ENCODE results near the gene WNK1.

WNK1 gene

DNA sequence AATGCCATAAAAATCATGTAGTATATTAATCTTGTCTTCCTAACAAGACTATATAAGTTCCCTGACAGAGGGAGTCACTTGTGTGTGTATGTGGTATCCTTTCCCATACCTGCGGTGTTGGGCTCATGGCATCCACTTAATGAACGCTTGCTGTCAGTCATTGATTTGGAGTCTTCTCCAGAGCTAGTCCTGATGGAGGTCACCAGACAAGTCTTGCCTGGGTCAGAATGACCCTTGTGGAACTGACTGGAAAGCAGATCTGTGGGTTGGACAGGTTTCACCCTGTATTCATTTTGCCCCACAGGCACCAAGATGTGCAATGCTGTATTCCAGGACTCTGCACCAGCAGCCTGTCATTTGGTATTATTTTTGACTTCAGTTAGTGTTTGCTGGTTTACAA is 27.3 kb upstream of the WNK1 start:
- Histone ChIP-seq H3K36me3 (ENCODE audit: control insufficient read depth in 2 of 2, insufficient read depth in 2 of 2, low read length in 2 of 2) (no peaks in the 10 kb centered on the region), H3K27ac (ENCODE audit: low read length) (no peak overlapping the region), H3K9ac (ENCODE audit: low read length in 2 of 2) (no peak overlapping the region), H3K4me1 (ENCODE audit: control insufficient read depth, insufficient read depth, low read length) (no peaks in the 10 kb centered on the region), H3K4me3 (ENCODE audit: low read length in 2 of 2) (no peak overlapping the region), H3K9me3 (ENCODE audit: control insufficient read depth in 2 of 2, low read length in 2 of 2) (no peaks in the 10 kb centered on the region), H3K27me3 (ENCODE audit: control insufficient read depth in 1 of 2, insufficient read depth in 2 of 2, low read length in 2 of 2) (no peaks in the 10 kb centered on the region)

DNA sequence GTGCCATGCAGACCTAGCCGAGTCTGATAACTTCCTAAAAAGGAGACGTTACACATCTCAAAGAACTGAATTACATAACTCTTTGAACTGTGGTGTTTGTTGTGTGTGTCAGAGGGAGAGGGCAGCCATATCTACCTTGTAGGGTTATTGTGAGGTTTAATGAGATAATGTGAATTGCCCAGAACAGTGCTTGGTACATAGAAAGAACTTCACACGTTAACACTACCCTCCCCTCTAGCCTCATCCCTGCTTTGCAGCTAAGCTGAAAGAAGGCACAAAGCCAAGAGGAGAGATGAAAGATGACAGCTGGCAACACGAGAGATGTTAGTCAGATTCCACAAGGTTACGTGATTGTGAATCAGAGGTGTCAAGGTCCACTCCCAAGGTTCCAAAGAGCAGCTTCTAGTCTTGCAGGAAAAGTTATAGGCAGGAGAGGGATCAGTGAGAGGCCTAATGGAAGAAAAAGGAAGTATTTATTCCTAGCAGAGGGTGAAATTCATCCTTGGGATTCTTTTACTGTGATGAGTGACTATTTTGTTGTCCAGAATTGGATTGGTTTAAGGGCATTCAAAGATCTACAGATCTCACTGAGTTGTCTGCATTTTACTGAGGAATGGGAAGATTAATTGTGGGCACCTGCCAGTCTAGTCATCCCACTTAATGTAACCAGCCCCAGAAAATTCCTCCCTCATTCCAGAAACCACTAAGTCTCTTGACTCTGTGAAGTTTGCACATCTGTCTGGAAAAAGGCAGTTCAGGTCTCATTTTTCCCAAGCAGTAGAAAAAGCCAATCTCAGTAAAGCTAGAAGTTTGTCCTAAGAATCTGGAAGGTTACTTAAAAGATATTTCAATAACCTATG is 25.9 kb upstream of the WNK1 start:
- Histone ChIP-seq H3K27ac (ENCODE audit: low read length) (no peak overlapping the region), H3K4me3 (ENCODE audit: low read length in 2 of 2) (no peak overlapping the region), H3K27me3 (ENCODE audit: control insufficient read depth in 1 of 2, insufficient read depth in 2 of 2, low read length in 2 of 2) (no peaks in the 10 kb centered on the region), H3K9me3 (ENCODE audit: control insufficient read depth in 2 of 2, low read length in 2 of 2) (no peaks in the 10 kb centered on the region), H3K36me3 (ENCODE audit: control insufficient read depth in 2 of 2, insufficient read depth in 2 of 2, low read length in 2 of 2) (no peaks in the 10 kb centered on the region), H3K9ac (ENCODE audit: low read length in 2 of 2) (no peak overlapping the region), H3K4me1 (ENCODE audit: control insufficient read depth, insufficient read depth, low read length) (no peaks in the 10 kb centered on the region)

DNA sequence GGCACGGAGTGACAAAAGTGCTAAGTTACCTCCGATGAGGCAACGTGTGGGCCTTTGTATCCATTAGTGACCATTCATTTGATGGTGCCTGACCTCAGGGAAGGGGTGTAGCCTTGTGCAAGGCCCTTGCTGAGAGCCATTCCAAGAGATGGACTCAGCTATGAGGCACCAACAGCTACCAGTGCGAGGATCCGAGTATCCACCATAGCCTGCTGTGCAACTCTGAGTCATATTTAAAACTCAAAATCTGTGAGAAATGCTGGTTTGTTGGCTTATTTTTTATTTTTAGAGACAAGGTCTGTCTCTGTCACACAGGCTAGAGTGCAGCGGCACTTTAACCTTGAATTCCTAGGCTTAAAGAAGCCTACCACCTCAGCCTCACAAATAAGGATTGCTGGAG is 25.1 kb upstream of the WNK1 start:
- H3K36me3 ChIP-seq (ENCODE audit: control insufficient read depth in 2 of 2, insufficient read depth in 2 of 2, low read length in 2 of 2) = no peaks in the 10 kb centered on the region

DNA sequence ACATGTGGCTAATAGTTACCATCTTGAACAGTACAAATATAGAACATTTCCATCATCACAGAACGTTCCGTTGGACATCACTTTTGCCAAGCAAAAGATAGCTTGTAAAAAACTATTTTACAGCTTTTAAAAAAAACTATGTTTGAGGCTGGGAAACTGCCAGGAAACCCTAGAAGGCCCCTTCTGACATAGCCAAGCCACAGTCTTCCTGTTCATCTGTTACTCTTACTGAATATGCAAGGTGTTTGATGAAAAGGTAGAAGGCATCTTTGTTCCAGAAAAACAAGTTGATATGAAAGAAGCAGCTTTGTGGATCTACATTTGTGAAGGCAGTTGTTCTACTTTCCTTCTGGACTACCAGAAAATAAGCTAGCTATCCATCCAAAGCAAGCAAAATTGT is 23.6 kb upstream of the WNK1 start:
- H3K4me3 ChIP-seq (ENCODE audit: low read length in 2 of 2) = no peak overlapping the region
- no peaks in the 10 kb centered on the region for H3K27me3 ChIP-seq (ENCODE audit: control insufficient read depth in 1 of 2, insufficient read depth in 2 of 2, low read length in 2 of 2)
- no peak overlapping the region for H3K27ac ChIP-seq (ENCODE audit: low read length)
- H3K9ac ChIP-seq (ENCODE audit: low read length in 2 of 2) = no peak overlapping the region
- no peaks in the 10 kb centered on the region for H3K9me3 ChIP-seq (ENCODE audit: control insufficient read depth in 2 of 2, low read length in 2 of 2)
- H3K4me1 ChIP-seq (ENCODE audit: control insufficient read depth, insufficient read depth, low read length) = no peaks in the 10 kb centered on the region
- no peaks in the 10 kb centered on the region for H3K36me3 ChIP-seq (ENCODE audit: control insufficient read depth in 2 of 2, insufficient read depth in 2 of 2, low read length in 2 of 2)

More for the DNA sequence above, 25.1 kb upstream of the WNK1 start:
- H3K4me3 ChIP-seq (ENCODE audit: low read length in 2 of 2) = no peak overlapping the region
- H3K27me3 ChIP-seq (ENCODE audit: control insufficient read depth in 1 of 2, insufficient read depth in 2 of 2, low read length in 2 of 2) = no peaks in the 10 kb centered on the region
- H3K4me1 ChIP-seq (ENCODE audit: control insufficient read depth, insufficient read depth, low read length) = no peaks in the 10 kb centered on the region
- no peak overlapping the region for H3K9ac ChIP-seq (ENCODE audit: low read length in 2 of 2)
- H3K27ac ChIP-seq (ENCODE audit: low read length) = no peak overlapping the region
- H3K9me3 ChIP-seq (ENCODE audit: control insufficient read depth in 2 of 2, low read length in 2 of 2) = no peaks in the 10 kb centered on the region

DNA sequence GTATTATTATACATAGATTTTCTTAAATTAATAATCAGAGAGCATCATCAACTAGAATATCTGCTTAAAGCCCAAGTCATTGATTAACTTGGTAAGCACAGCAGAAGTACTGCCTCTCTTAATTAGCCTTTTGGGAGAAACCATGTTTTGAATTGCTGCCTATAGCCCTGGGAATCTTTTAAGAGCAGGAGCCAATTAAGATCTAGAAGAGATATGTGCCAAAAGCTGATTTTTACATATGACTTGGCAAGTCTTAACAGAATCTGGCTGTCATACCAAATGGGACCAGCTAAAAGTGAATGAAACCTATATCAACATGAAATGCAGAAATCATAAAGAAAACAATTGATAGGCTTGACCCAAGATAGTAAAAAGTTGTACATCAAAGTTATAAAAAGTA is 23.2 kb upstream of the WNK1 start:
- no peaks in the 10 kb centered on the region for H3K9me3 ChIP-seq (ENCODE audit: control insufficient read depth in 2 of 2, low read length in 2 of 2)
- no peaks in the 10 kb centered on the region for H3K27me3 ChIP-seq (ENCODE audit: control insufficient read depth in 1 of 2, insufficient read depth in 2 of 2, low read length in 2 of 2)
- no peak overlapping the region for H3K4me3 ChIP-seq (ENCODE audit: low read length in 2 of 2)
- no peak overlapping the region for H3K9ac ChIP-seq (ENCODE audit: low read length in 2 of 2)
- no peaks in the 10 kb centered on the region for H3K36me3 ChIP-seq (ENCODE audit: control insufficient read depth in 2 of 2, insufficient read depth in 2 of 2, low read length in 2 of 2)
- no peaks in the 10 kb centered on the region for H3K4me1 ChIP-seq (ENCODE audit: control insufficient read depth, insufficient read depth, low read length)
- no peak overlapping the region for H3K27ac ChIP-seq (ENCODE audit: low read length)

DNA sequence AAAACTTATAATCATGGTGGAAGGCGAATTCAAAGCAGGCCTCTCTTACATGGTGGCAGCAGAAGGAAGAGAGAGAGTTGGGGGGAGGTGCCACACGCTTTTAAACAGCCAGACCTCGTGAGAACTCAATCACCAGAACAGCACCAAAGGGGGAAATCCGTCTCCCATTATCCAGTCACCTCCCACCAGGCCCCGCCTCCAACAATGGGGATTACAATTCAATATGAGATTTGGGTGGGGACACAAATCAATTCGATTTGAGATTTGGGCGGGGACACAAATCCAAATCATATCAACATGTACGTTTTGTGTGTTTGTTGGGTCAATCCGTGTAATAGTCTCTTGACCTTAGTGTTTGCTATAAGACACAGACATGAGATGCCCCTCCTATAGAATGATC is 21.8 kb upstream of the WNK1 start:
- Histone ChIP-seq H3K9ac (ENCODE audit: low read length in 2 of 2) (no peak overlapping the region), H3K4me3 (ENCODE audit: low read length in 2 of 2) (no peak overlapping the region), H3K27ac (ENCODE audit: low read length) (no peak overlapping the region), H3K4me1 (ENCODE audit: control insufficient read depth, insufficient read depth, low read length) (no peaks in the 10 kb centered on the region), H3K36me3 (ENCODE audit: control insufficient read depth in 2 of 2, insufficient read depth in 2 of 2, low read length in 2 of 2) (no peaks in the 10 kb centered on the region), H3K27me3 (ENCODE audit: control insufficient read depth in 1 of 2, insufficient read depth in 2 of 2, low read length in 2 of 2) (no peaks in the 10 kb centered on the region), H3K9me3 (ENCODE audit: control insufficient read depth in 2 of 2, low read length in 2 of 2) (no peaks in the 10 kb centered on the region)

DNA sequence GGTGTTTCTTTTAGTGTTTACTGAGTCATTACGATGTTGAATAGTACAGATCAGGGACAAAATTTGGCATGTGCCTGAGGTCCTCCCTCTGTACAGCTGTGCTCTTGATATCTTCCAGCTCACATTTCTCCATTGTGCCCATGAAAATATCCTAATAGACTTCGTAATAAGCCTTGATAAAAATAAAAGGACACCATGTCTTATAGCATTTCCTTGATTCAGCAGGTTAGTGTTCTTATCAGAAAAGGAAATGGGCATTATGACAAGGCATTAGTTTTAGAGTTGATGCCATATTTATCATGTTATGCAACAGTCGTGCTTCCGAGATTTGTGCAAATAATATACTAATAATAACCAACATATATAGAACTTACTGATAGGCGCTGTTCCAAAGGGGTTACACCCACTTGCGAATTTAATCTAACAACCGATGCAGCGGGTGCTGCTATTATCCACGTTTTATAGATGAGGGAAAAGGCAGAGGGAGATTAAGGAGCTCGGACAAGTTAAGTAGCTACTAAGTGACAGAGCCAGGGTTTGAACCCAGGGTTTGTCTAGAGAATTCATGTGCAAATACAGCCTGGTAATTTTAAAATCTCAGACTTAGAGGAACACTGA is 15.1 kb upstream of the WNK1 start:
- H3K4me1 ChIP-seq (ENCODE audit: control insufficient read depth, insufficient read depth, low read length) = no peaks in the 10 kb centered on the region
- H3K4me3 ChIP-seq (ENCODE audit: low read length in 2 of 2) = no peak overlapping the region
- H3K9me3 ChIP-seq (ENCODE audit: control insufficient read depth in 2 of 2, low read length in 2 of 2) = no peaks in the 10 kb centered on the region
- no peak overlapping the region for H3K27ac ChIP-seq (ENCODE audit: low read length)
- H3K9ac ChIP-seq (ENCODE audit: low read length in 2 of 2) = no peak overlapping the region
- H3K36me3 ChIP-seq (ENCODE audit: control insufficient read depth in 2 of 2, insufficient read depth in 2 of 2, low read length in 2 of 2) = no peaks in the 10 kb centered on the region
- H3K27me3 ChIP-seq (ENCODE audit: control insufficient read depth in 1 of 2, insufficient read depth in 2 of 2, low read length in 2 of 2) = no peaks in the 10 kb centered on the region

DNA sequence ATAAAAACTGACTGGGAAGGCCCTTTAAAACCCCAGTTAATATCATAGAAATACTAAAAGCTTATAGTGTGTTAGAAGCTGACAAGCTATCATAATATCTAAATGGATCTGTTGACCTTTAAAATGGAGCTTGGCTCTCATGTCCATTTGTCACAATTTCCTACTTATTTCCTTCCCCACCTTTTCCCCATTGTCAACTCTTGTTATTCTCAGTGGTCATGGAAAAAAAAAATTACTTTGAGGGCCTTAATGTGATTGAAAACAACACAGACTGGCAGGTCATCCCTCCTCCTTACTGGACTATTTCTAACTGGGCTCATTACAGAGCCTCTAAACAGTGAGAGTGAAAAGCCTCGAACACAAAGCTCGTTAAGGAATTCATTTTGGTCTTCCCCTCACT is 13.7 kb upstream of the WNK1 start:
- Histone ChIP-seq H3K9me3 (ENCODE audit: control insufficient read depth in 2 of 2, low read length in 2 of 2) (no peaks in the 10 kb centered on the region), H3K4me3 (ENCODE audit: low read length in 2 of 2) (no peak overlapping the region), H3K4me1 (ENCODE audit: control insufficient read depth, insufficient read depth, low read length) (no peaks in the 10 kb centered on the region), H3K27me3 (ENCODE audit: control insufficient read depth in 1 of 2, insufficient read depth in 2 of 2, low read length in 2 of 2) (no peaks in the 10 kb centered on the region), H3K27ac (ENCODE audit: low read length) (no peak overlapping the region), H3K9ac (ENCODE audit: low read length in 2 of 2) (no peak overlapping the region), H3K36me3 (ENCODE audit: control insufficient read depth in 2 of 2, insufficient read depth in 2 of 2, low read length in 2 of 2) (no peaks in the 10 kb centered on the region)

DNA sequence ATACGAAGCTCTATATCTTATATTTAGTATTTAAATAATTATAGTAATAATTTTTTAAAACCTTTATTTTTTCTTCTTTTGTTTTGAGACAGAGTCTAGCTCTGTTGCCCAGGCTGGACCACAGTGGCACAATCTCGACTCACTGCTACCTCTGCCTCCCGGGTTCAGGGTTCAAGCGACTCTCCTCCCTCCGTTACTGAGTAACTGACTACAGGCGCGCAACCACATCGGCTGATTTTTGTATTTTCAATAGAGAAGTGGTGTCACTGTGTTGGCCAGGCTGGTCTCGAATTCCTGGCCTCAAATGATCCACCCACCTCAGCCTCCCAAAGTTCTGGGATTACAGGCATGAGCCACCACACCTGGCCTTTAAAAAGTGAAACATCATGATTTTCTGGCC is 13.0 kb upstream of the WNK1 start:
- Histone ChIP-seq H3K4me1 (ENCODE audit: control insufficient read depth, insufficient read depth, low read length) (no peaks in the 10 kb centered on the region), H3K9me3 (ENCODE audit: control insufficient read depth in 2 of 2, low read length in 2 of 2) (no peaks in the 10 kb centered on the region), H3K27ac (ENCODE audit: low read length) (no peak overlapping the region), H3K36me3 (ENCODE audit: control insufficient read depth in 2 of 2, insufficient read depth in 2 of 2, low read length in 2 of 2) (no peaks in the 10 kb centered on the region), H3K9ac (ENCODE audit: low read length in 2 of 2) (no peak overlapping the region), H3K4me3 (ENCODE audit: low read length in 2 of 2) (no peak overlapping the region), H3K27me3 (ENCODE audit: control insufficient read depth in 1 of 2, insufficient read depth in 2 of 2, low read length in 2 of 2) (no peaks in the 10 kb centered on the region)

DNA sequence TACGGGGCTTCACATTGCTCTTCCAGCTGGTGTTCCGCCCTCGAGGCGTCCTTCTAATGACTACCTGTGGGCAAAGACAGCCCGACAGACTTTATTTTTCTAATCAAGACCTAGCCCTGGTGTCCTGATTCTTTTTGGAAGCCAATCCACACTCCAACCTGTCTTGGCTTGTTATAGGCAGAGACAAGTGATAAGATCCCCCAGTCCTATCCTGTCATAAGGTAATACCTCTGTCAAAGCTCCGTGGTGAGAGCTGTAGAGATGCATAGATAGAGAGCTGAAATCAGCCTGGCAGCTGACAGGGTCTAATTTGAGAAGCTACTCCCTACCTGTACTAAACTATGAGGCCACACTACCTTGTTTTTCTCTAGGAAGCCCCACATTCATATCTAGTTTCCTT is 11.5 kb upstream of the WNK1 start:
- H3K27me3 ChIP-seq (ENCODE audit: control insufficient read depth in 1 of 2, insufficient read depth in 2 of 2, low read length in 2 of 2) = no peaks in the 10 kb centered on the region
- H3K27ac ChIP-seq (ENCODE audit: low read length) = no peak overlapping the region
- no peaks in the 10 kb centered on the region for H3K4me1 ChIP-seq (ENCODE audit: control insufficient read depth, insufficient read depth, low read length)
- H3K9ac ChIP-seq (ENCODE audit: low read length in 2 of 2) = no peak overlapping the region
- H3K4me3 ChIP-seq (ENCODE audit: low read length in 2 of 2) = no peak overlapping the region
- H3K36me3 ChIP-seq (ENCODE audit: control insufficient read depth in 2 of 2, insufficient read depth in 2 of 2, low read length in 2 of 2) = no peaks in the 10 kb centered on the region
- no peaks in the 10 kb centered on the region for H3K9me3 ChIP-seq (ENCODE audit: control insufficient read depth in 2 of 2, low read length in 2 of 2)

DNA sequence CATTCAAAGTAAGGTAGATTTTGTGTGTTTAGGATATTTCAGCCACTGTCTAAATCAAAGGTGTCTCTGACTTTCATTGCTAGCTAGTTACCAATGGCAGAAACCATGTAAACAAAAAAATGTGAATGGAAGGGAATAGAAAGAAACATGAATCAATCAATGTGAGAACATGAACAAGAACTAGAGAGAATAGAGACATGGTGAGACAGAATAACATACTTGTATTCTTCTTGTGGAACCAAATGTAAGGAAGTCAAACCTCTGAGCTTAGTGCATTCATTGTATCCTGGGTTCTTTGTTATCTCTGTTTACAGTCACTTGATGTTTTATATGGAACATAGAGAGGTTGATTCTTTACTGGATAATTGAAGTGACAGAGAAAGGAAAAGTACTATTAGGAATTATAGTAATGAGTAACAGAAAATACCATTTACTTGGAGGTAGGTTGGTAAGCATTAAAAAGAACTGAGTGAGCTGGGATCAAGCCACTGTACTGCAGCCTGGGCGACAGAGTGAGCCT is 2.6 kb upstream of the WNK1 start:
- Histone ChIP-seq H3K27me3 (ENCODE audit: control insufficient read depth in 1 of 2, insufficient read depth in 2 of 2, low read length in 2 of 2) (no peaks in the 10 kb centered on the region), H3K9ac (ENCODE audit: low read length in 2 of 2) (no peak overlapping the region), H3K36me3 (ENCODE audit: control insufficient read depth in 2 of 2, insufficient read depth in 2 of 2, low read length in 2 of 2) (no peaks in the 10 kb centered on the region), H3K4me1 (ENCODE audit: control insufficient read depth, insufficient read depth, low read length) (peaks cover 16% of the 10 kb centered on the region), H3K4me3 (ENCODE audit: low read length in 2 of 2) (no peak overlapping the region), H3K9me3 (ENCODE audit: control insufficient read depth in 2 of 2, low read length in 2 of 2) (no peaks in the 10 kb centered on the region), H3K27ac (ENCODE audit: low read length) (no peak overlapping the region)

All from stomach smooth muscle (tissue), 2 donors.